GM21528 (cell line): ENCODE measurements around the gene PRSS22.

Experiments used
- ATAC-seq: cut with Tn5 transposase; IDR thresholded peaks from one replicate; pipeline ENCODE4 v1.9.1; 2021; ENCODE audit warnings: mild to moderate bottlenecking, moderate library complexity; ENCODE audit not compliant: unreplicated experiment, low FRiP score

The PRSS22 gene

GRCh38 chr16:2852731-2853507 is 5.1 kb downstream of the PRSS22 start:
- no peak for ATAC-seq

DNA sequence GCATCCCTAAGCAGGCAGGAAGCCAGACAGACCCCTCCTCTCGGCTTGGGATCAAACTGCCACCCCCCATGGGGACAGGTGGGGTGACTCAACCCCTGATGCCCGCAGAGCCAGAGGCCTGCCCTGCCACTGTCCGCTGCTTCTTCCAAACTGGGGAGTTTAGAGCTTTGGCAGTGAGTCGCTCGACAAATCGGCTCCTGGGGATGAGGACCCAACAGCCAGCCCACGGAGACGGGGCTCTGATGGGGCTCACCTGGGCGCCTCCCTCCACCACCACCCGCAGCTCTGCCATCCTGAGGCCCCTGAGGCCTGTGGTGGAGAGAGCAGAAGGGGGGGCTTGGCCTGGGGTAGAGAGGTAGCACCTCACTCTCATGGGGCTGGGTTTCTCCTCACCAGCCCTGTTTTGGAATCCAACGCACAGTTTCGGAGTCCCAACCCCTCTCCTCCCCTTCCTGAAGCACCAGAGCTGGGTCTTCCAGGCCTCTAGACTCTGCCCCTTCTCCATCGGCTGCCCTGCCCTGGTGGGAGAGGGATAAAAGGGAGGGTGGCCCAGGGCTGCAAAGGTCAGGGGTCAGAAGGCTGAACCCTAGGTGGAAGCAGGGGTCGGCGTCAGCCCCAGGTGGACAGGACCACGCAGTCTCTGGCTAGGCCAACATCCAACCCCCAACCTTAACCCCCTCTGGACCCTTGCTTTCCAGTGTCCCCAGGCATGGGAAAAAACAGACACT is 5.8 kb downstream of the PRSS22 start:
- no peak for ATAC-seq

DNA sequence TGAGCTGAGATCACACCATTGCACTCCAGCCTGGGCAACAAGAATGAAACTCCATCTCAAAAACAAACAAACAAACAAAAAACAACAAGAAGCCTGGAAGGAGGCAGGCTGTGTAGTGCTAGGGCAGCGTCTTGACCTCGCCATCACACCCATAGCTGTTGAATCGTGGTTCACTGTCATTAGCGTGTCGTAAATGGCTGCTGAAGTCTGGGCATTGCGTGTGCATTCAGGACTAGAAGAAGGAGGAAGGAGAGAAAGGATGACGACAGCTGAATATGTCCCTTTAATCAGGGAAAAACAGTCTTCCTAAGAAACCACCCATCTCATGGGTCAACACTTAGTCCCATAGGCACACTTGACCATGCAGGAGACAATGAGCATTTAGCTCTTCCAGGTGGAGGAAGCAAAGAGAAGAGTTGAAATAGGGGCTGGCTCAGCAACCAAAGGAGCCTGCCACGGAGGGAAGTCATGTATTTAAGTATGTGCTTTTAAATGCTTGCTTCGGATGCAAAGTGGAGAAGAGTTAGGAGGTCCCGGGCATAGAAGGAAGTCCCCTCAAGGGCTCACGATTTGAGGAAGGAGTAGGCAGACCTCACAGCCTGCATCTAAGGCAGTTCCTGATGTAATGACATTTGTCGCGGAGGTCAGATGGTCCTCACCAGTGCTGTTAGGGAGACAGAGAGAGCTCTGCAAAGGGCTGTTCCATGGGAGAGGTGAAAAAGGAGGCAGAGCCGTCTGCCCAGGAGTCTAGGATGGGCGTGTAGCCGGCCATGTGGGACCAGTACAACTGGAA is 8.8 kb downstream of the PRSS22 start:
- no peak for ATAC-seq

DNA sequence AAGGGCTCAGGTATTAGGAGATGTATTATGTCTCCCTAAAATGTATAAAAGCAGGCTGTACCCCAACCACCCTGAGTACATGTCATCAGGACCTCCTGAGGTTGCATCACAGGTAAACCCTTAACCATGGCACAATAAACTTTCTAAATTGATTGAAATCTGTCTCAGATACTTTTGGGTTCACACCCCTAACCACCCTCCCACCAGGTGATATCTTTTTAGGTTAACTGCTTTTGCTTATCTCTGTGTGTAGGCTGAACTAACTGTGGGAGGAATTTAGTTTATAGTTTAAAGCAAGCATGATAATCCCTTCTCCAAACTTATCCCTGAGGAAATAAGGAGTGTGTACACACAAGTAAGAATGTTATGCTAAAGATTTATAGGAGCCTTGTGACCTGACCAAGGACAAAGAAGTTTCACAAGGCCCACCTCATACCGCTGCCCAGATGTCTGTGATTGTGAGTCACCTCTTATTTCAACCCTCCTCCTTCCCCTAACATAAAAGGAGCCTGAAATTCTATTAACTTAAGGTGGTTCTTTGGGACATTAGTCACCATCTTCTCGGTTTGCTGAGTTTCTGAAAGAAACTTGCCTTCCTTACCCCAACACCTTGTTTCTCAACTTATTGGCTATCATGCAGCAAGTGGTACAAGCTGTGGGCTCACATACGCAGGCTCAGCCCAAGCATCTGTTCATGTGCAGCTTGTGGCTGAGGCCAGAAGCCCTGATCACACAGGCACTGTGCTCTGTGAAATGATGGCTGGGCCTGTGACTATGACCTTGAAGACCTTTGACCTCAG is 11.3 kb downstream of the PRSS22 start:
- no peak for ATAC-seq

DNA sequence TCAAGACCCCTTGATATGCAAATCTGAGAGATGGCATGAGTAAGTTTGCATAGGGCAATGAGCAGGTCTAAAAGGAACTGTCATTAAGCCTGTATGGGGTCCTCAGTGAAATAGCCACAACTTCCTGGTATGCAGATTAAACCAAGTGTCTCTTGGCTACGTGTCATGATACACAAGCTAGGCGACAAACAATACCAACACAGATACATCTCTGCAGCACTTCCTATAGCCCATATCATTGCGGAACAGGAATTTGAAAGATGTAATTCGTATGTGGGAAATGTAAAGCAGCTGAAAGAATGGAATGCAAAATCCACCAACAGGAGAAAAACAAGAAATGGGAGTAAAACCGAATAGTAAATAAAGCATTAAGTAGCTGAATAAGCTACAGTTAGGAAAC is 12.9 kb downstream of the PRSS22 start:
- no peak for ATAC-seq

- ATAC-seq = no peak
These were observed 14.4 kb downstream of the PRSS22 start for GRCh38 chr16:2843526-2843925.

GRCh38 chr16:2842340-2843000 is 15.5 kb downstream of the PRSS22 start:
- ATAC-seq = no peak

DNA sequence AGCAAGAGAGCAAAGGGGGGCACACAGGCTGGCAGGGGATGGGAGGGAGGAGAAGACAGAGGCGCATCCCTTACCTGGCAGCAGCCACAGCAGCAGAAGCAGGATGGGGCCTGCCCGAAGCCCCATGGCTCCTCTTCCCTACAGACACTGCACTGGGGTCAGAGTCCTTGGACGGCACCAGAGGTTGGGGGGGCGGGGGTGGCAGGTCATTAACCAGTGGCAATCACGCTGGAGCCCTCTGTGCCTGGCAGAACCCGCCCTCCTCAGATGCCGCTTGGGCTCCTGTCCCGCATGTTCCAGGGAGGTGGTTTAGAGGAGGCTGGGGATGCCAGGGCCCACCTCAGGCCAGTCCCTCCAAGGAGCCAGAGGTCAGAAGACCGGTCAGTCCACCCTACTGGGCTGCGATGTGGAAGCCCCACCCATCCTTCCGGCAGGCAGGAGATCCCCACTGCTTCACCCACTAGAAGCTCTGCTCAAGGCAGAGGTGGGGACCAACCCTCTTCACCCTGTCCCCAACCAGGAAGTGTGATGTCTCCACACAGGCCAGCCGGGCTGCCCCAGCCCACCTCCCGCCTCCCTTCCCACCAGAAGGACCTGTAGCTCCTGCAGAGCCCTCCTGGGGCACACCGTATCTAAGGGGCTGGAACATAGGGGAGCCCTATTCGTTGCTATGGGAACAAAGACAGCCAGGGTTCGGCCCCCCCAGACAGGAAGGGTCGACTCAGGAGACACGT is 16.2 kb downstream of the PRSS22 start:
- no peak for ATAC-seq

DNA sequence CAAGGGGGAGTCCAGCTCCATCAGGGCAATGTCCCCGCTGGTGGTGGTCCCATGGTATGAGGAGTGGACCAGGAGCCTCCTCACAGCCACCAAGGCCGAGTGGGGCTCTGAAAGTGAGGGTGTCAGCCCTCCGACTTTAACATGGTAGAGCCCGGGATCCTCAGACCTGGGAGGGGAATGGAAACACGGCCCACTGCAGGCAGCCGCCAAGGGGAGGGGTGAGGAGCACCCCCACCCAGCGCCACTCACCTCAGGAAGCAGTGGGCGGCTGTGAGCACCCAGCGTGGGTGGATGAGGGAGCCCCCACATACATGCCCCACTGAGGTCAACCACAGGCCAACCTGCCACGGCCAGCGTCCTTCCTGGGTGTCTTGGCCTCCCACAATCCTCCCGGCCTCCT is 17.1 kb downstream of the PRSS22 start:
- no peak for ATAC-seq

- ATAC-seq = no peak
These were observed 18.1 kb downstream of the PRSS22 start for GRCh38 chr16:2839650-2840450.

GRCh38 chr16:2838928-2839327 is 19.0 kb downstream of the PRSS22 start:
- no peak for ATAC-seq

- ATAC-seq = no peak
These were observed 21.1 kb downstream of the PRSS22 start for GRCh38 chr16:2836646-2837508.

DNA sequence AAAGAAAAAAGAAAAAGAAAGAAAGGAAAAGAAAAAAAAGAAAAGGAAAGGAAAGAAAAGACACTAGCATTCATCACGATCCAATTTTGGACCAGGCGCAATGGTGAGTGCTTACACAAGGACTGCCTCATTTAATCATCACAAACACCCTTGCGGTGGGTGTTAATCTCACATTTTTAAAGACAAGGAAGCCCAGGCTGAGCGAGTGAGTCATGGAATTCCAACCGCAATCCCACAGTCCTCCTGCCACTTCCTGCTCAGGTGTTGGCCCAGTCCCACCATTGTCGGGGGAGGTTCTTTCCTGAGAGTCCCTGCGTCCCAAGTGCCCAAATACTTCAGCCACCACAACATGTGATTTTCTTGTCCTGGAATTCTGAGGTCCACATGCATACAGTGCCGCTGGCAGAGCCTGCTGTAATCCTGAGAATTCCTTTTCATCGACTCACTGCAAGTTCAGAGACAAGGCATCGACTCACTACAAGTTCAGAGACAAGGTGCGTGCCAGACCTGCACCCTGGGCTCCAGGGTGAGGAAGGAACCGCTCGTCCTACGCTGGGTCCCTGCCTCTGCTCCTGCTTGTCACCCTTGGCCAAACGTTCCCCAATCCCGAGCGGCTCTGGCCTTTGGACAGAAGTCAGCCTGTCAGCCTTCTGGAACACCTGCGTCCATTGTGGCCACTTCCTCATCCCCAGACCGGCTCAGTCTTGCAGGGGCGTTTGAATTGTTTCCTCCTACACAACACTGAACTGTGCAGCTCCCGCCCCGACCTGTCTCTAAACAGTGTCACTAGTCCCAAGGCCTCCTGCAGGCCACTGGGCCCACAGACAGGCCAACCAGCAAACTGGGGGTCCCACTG is 22.1 kb downstream of the PRSS22 start:
- no peak for ATAC-seq

DNA sequence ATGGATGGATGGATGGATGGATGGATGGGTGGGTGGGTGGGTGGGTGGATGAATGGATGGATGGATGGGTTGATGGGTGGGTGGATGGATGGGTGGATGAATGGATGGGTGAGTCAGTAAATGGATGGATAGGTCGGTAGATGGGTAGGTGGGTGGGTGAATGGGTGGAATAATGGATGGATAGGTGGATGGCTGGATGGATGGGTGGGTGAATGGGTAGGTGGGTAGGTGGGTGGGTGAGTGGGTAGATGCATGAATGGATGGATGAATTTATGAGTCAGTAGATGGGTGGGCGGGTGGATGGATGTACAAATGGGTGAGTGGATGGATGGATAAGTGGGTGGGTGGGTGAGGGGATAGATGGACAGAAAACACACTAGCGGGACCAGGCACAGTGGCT is 23.0 kb downstream of the PRSS22 start:
- ATAC-seq = no peak

DNA sequence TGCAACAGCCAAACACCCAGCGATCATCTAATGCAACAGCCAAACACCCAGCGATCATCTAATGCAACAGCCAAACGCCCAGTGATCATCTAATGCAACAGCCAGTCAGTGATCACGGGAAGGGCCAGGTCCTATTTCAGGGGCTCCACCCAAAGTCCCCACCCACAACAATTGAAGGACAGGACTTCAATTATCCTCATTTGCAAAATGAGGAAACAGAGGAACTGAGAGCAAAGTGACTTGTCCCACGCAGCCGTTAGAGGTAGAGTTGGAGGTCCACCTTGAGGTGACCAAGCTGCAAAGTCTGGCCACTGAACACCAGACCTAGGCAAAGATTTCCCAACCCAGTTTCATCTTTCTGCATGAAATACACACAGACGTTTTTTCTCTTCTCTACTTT is 24.2 kb downstream of the PRSS22 start:
- no peak for ATAC-seq

DNA sequence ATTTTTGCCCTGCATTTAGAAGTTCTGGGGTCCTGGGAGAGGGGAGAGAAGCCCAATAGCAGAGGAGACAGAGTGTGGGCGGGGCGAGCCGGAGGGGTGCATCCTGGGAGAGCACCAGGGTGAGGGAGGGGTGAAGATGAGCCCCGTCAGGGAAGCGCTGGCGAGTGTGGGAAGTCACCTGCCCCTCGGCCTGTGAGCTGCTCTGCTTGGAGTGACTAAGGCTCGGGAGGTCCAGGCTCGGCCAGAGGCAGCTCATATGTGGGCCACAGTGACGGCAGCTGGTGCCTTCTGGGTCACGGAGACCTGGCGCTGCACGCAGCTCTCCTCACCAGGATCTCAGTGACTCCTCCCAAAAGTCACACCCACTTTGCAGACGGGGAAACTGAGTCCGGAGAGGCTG is 26.8 kb downstream of the PRSS22 start:
- ATAC-seq = no peak

DNA sequence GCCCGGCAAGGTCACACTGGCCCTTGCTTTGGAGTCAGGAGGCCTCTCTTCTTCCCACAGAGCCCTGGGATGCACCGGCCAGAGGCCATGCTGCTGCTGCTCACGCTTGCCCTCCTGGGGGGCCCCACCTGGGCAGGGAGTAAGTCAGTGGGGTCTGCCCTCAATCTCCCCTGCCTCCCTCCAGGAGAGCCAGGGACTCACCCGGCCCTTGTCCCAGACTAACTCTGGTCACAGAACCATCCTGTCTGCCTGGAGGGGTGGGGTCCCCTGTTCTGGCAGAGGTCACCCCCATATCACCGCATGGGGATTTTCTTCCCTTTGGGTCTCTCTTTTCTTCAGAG is 27.6 kb downstream of the PRSS22 start:
- ATAC-seq = no peak
